Measurements from ENCODE around the gene MISP. TPM values are rescaled to one million over a fixed set of nuclear protein-coding genes. Genes with fewer than 3 reads are reported as not detected.

MISP gene
- total and polyA plus RNA-seq, 2 experiments from 2014 or later: 0.27 to 0.28 TPM

- no peak for DNase-seq (ENCODE audit: low spot score)
- H3K27ac Mint-ChIP-seq: peak overlapping the region; percentile 93
- peaks cover 20% of the 10 kb centered on the region for H3K27me3 Mint-ChIP-seq (ENCODE audit: insufficient read depth, low read depth, poor library complexity)
- H3K4me3 Mint-ChIP-seq: peak overlapping the region; percentile 94
- peaks cover 30% of the 10 kb centered on the region for H3K4me1 ChIP-seq (ENCODE audit: insufficient read depth)
- peaks cover 33% of the 10 kb centered on the region for H3K4me1 Mint-ChIP-seq
- peak overlapping the region; percentile 83 for H3K27ac ChIP-seq (ENCODE audit: low read depth)
- peaks cover 57% of the 10 kb centered on the region for H3K79me2 ChIP-seq (replicated peaks; ENCODE audit: insufficient read depth)
- peak overlapping the region; percentile 98 for H3K4me3 ChIP-seq
- H3K9me2 ChIP-seq (ENCODE audit: insufficient read depth): no peaks in the 10 kb centered on the region
- peaks cover 10% of the 10 kb centered on the region; the same call in 1 of the 2 replicates for H3K36me3 ChIP-seq (ENCODE audit: insufficient read depth)
- peaks cover 50% of the 10 kb centered on the region for H3K36me3 Mint-ChIP-seq (ENCODE audit: low read depth)
- H2AFZ ChIP-seq: no peak overlapping the region
- TF ChIP-seq, protein P1, sequence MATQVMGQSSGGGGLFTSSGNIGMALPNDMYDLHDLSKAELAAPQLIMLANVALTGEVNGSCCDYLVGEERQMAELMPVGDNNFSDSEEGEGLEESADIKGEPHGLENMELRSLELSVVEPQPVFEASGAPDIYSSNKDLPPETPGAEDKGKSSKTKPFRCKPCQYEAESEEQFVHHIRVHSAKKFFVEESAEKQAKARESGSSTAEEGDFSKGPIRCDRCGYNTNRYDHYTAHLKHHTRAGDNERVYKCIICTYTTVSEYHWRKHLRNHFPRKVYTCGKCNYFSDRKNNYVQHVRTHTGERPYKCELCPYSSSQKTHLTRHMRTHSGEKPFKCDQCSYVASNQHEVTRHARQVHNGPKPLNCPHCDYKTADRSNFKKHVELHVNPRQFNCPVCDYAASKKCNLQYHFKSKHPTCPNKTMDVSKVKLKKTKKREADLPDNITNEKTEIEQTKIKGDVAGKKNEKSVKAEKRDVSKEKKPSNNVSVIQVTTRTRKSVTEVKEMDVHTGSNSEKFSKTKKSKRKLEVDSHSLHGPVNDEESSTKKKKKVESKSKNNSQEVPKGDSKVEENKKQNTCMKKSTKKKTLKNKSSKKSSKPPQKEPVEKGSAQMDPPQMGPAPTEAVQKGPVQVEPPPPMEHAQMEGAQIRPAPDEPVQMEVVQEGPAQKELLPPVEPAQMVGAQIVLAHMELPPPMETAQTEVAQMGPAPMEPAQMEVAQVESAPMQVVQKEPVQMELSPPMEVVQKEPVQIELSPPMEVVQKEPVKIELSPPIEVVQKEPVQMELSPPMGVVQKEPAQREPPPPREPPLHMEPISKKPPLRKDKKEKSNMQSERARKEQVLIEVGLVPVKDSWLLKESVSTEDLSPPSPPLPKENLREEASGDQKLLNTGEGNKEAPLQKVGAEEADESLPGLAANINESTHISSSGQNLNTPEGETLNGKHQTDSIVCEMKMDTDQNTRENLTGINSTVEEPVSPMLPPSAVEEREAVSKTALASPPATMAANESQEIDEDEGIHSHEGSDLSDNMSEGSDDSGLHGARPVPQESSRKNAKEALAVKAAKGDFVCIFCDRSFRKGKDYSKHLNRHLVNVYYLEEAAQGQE (IDR thresholded peaks at IDR 0.05; ENCODE audit: unreplicated experiment): no peak
- TF ChIP-seq POLR2AphosphoS5 (IDR thresholded peaks at IDR 0.05; ENCODE audit: low read depth) (0 out of 2 replicates have a peak, but pooled peaks have one; percentile 14), EZH2 (IDR thresholded peaks at IDR 0.05; ENCODE audit: low read depth, unreplicated experiment) (no peak), JUNB (IDR thresholded peaks at IDR 0.05; ENCODE audit: unreplicated experiment) (no peak), ETS1 (IDR thresholded peaks at IDR 0.05) (no peak)
- H3K9me3 Mint-ChIP-seq: no peaks in the 10 kb centered on the region
- peaks cover 45% of the 10 kb centered on the region for H4K20me1 ChIP-seq (replicated peaks; ENCODE audit: insufficient read depth)
- peaks cover 32% of the 10 kb centered on the region for H3F3A ChIP-seq (replicated peaks; ENCODE audit: low read depth)
- ATAC-seq: no peak
- peak overlapping the region; percentile 98 for H3K4me2 ChIP-seq
- no peaks in the 10 kb centered on the region for H3K27me3 ChIP-seq (ENCODE audit: insufficient read depth)
Observed at GRCh38 chr19:798415-799075, 47.6 kb downstream of the MISP start.

- Histone ChIP-seq H3K4me1 (ENCODE audit: insufficient read depth) (peaks cover 30% of the 10 kb centered on the region), H3K27ac (ENCODE audit: low read depth) (peak overlapping the region; percentile 83), H2AFZ (no peak overlapping the region), H3K36me3 (ENCODE audit: insufficient read depth) (peaks cover 17% of the 10 kb centered on the region; the same call in 1 of the 2 replicates), H3K79me2 (replicated peaks; ENCODE audit: insufficient read depth) (peaks cover 65% of the 10 kb centered on the region), H3F3A (replicated peaks; ENCODE audit: low read depth) (peaks cover 35% of the 10 kb centered on the region), H3K4me3 (peak overlapping the region; percentile 98), H3K27me3 (ENCODE audit: insufficient read depth) (no peaks in the 10 kb centered on the region), H3K9me2 (ENCODE audit: insufficient read depth) (no peaks in the 10 kb centered on the region), H4K20me1 (replicated peaks; ENCODE audit: insufficient read depth) (peaks cover 52% of the 10 kb centered on the region), H3K4me2 (peak overlapping the region; percentile 98)
- Mint-ChIP-seq H3K27me3 (ENCODE audit: insufficient read depth, low read depth, poor library complexity) (peaks cover 23% of the 10 kb centered on the region), H3K27ac (peak overlapping the region; percentile 92), H3K36me3 (ENCODE audit: low read depth) (peaks cover 57% of the 10 kb centered on the region), H3K9me3 (no peaks in the 10 kb centered on the region), H3K4me1 (peaks cover 33% of the 10 kb centered on the region), H3K4me3 (peak overlapping the region; percentile 94)
- TF ChIP-seq CTCF (conservative IDR thresholded peaks at IDR 0.05; ENCODE audit: low read depth in 2 of 2): peak in 1 of 2 experiments; percentile 24; a peak in 1 of 4 replicates
- TF ChIP-seq, protein P1 (IDR thresholded peaks at IDR 0.05; ENCODE audit: unreplicated experiment): no peak
- TF ChIP-seq CREB1 (CRISPR knock-in tag; IDR thresholded peaks at IDR 0.05; ENCODE audit: low read depth): no peak
- no peak for TF ChIP-seq EZH2phosphoT487 (IDR thresholded peaks at IDR 0.05; ENCODE audit: unreplicated experiment)
- no peak; the same call in 1 of the 2 replicates for TF ChIP-seq POLR2AphosphoS5 (IDR thresholded peaks at IDR 0.05; ENCODE audit: low read depth)
- DNase-seq (ENCODE audit: low spot score) (peak; percentile 56), ATAC-seq (peak; percentile 8)
Observed at GRCh38 chr19:799076-799881, 48.4 kb downstream of the MISP start.
